IMR-90 (cell line): ENCODE data around the gene ANTXR1. TPM values are rescaled to one million over a fixed set of nuclear protein-coding genes. Genes with fewer than 3 reads are reported as not detected.

Experiments used
- ATAC-seq: fragments of 200-7000 bp; cut with Tn5 transposase; 2 replicates; pipeline ENCODE4 v1.9.1; 2020; ENCODE audit warnings: low read depth, mild to moderate bottlenecking, moderate library complexity
- BruUV-seq: library from RNA; stranded (reverse); fragments of 400-500 nt; replicated peaks from 2 replicates; lab custom pipeline; 2021; lab: Mats Ljungman, UMichigan
- CTCF ChIA-PET: fragments of 300-600 bp; formaldehyde crosslinking; extraction: SDS; loops from one replicate; lab custom pipeline; 2021; ENCODE audit warnings: antibody characterized with exemption; lab: Yijun Ruan, JAX
- POLR2A ChIA-PET: fragments of 300-600 bp; sonication (Branson Sonifier 250); formaldehyde crosslinking; loops from one replicate; lab custom pipeline; 2022; ENCODE audit warnings: antibody characterized with exemption; ENCODE audit not compliant: unreplicated experiment; lab: Charles Lee
- DNase-seq: peaks from one replicate; pipeline ENCODE4 v3.0.0; 2013
- H2AFZ ChIP-seq: replicated peaks from 2 replicates; pipeline ENCODE3; 2013; ENCODE audit warnings: low read length, mild to moderate bottlenecking; ENCODE audit not compliant: poor library complexity
- H2AK5ac ChIP-seq: 2 replicates; pipeline ENCODE4 v1.6.1; 2013; ENCODE audit warnings: low read depth, low read length, inconsistent platforms
- H2AK9ac ChIP-seq: replicated peaks from 2 replicates; pipeline ENCODE3; 2013; ENCODE audit warnings: mild to moderate bottlenecking, low read depth, low read length, moderate library complexity; ENCODE audit not compliant: poor library complexity
- H2BK120ac ChIP-seq: 2 replicates; pipeline ENCODE4 v1.6.1; 2013; ENCODE audit warnings: low read depth, low read length, inconsistent platforms
- H2BK15ac ChIP-seq: 3 replicates; pipeline ENCODE4 v1.6.1; 2013; ENCODE audit warnings: low read depth, low read length, inconsistent platforms
- H2BK20ac ChIP-seq: 2 replicates; pipeline ENCODE4 v1.6.1; 2013; ENCODE audit warnings: low read depth, mild to moderate bottlenecking, inconsistent platforms, low read length, moderate library complexity
- H2BK5ac ChIP-seq: 2 replicates; pipeline ENCODE4 v1.6.1; 2013; ENCODE audit warnings: mild to moderate bottlenecking, low read depth, low read length, inconsistent platforms; ENCODE audit not compliant: poor library complexity, severe bottlenecking
- H3K14ac ChIP-seq: replicated peaks from 2 replicates; pipeline ENCODE4 v1.6.1; 2013; ENCODE audit warnings: low read depth, low read length, inconsistent platforms
- H3K18ac ChIP-seq: 2 replicates; pipeline ENCODE4 v1.6.1; 2013; ENCODE audit warnings: low read depth, low read length, control low read depth
- H3K23ac ChIP-seq: 2 replicates; pipeline ENCODE4 v1.6.1; 2013; ENCODE audit warnings: low read depth, low read length, inconsistent platforms
- H3K27ac ChIP-seq: 2 replicates; pipeline ENCODE4 v1.5.1; 2013; ENCODE audit warnings: mild to moderate bottlenecking, control low read depth, low read length; ENCODE audit not compliant: insufficient read depth
- H3K27me3 ChIP-seq: 2 replicates; pipeline ENCODE4 v1.6.1; 2013; ENCODE audit warnings: low read length; ENCODE audit not compliant: control insufficient read depth, insufficient read depth
- H3K36me3 ChIP-seq: 2 replicates; pipeline ENCODE4 v1.6.1; 2013; ENCODE audit warnings: low read length, mixed read lengths; ENCODE audit not compliant: control insufficient read depth, insufficient read depth
- H3K4ac ChIP-seq: 2 replicates; pipeline ENCODE4 v1.6.1; 2013; ENCODE audit warnings: low read depth, low read length, inconsistent platforms
- H3K4me1 ChIP-seq: 2 replicates; pipeline ENCODE4 v1.6.1; 2013; ENCODE audit warnings: low read length, mixed read lengths; ENCODE audit not compliant: control insufficient read depth, insufficient read depth
- H3K4me2 ChIP-seq: 2 replicates; pipeline ENCODE4 v1.6.1; 2013; ENCODE audit warnings: low read depth, mild to moderate bottlenecking, control low read depth, low read length, moderate library complexity
- H3K4me3 ChIP-seq: 2 replicates; pipeline ENCODE4 v1.5.1; 2013; ENCODE audit warnings: low read depth, mild to moderate bottlenecking, control low read depth, low read length, moderate library complexity; ENCODE audit not compliant: insufficient read depth
- H3K56ac ChIP-seq: 2 replicates; pipeline ENCODE4 v1.6.1; 2013; ENCODE audit warnings: low read length, inconsistent platforms; ENCODE audit not compliant: insufficient read depth; ENCODE audit errors: extremely low read depth
- H3K79me1 ChIP-seq, 2 experiments: 2 replicates each; pipeline ENCODE4 v1.6.1; 2013; ENCODE audit warnings: low read length in 2 of 2, inconsistent platforms in 1 of 2, low read depth in 1 of 2
- H3K9ac ChIP-seq: 2 replicates; pipeline ENCODE4 v1.6.1; 2013; ENCODE audit warnings: low read depth, low read length, control low read depth
- H3K9me1 ChIP-seq: 2 replicates; pipeline ENCODE4 v1.6.1; 2013; ENCODE audit warnings: low read length, inconsistent platforms; ENCODE audit not compliant: insufficient read depth
- H3K9me3 ChIP-seq: 2 replicates; pipeline ENCODE4 v1.6.1; 2013; ENCODE audit warnings: low read length; ENCODE audit not compliant: control insufficient read depth, insufficient read depth
- H4K20me1 ChIP-seq: 2 replicates; pipeline ENCODE4 v1.6.1; 2013; ENCODE audit warnings: low read length, inconsistent platforms; ENCODE audit not compliant: insufficient read depth
- H4K5ac ChIP-seq: 2 replicates; pipeline ENCODE4 v1.6.1; 2013; ENCODE audit warnings: mild to moderate bottlenecking, low read depth, low read length, control low read depth
- H4K8ac ChIP-seq, 2 experiments: 2 replicates each; pipeline ENCODE4 v1.6.1; 2013; ENCODE audit warnings: low read depth in 2 of 2, low read length in 2 of 2, control low read depth in 1 of 2, inconsistent platforms in 1 of 2
- H4K91ac ChIP-seq: 2 replicates; pipeline ENCODE4 v1.6.1; 2013; ENCODE audit warnings: low read depth, low read length, inconsistent platforms; ENCODE audit not compliant: insufficient read depth
- BHLHE40 ChIP-seq: fragments of 150-350 bp; IDR thresholded peaks from 2 replicates; pipeline ENCODE4 v1.6.1; 2016; ENCODE audit warnings: mild to moderate bottlenecking, low read depth, low read length
- CEBPB ChIP-seq: IDR thresholded peaks from 2 replicates; pipeline ENCODE4 v1.6.1; 2012; ENCODE audit warnings: low read depth, low read length, improper control_type of control experiment
- CHD1 ChIP-seq: IDR thresholded peaks from 2 replicates; pipeline ENCODE4 v1.6.1; 2012; ENCODE audit warnings: low read depth, low read length, improper control_type of control experiment
- FOS ChIP-seq: fragments of 150-350 bp; IDR thresholded peaks from 2 replicates; pipeline ENCODE4 v1.6.1; 2016; ENCODE audit warnings: low read depth, low read length
- MAFK ChIP-seq: IDR thresholded peaks from 2 replicates; pipeline ENCODE4 v1.6.1; 2012; ENCODE audit warnings: low read depth, low read length, improper control_type of control experiment
- MAZ ChIP-seq: IDR thresholded peaks from 2 replicates; pipeline ENCODE4 v1.6.1; 2012; ENCODE audit warnings: low read depth, mild to moderate bottlenecking, low read length, improper control_type of control experiment, moderate library complexity, borderline replicate concordance
- MXI1 ChIP-seq: IDR thresholded peaks from 2 replicates; pipeline ENCODE4 v1.6.1; 2012; ENCODE audit warnings: low read depth, mild to moderate bottlenecking, low read length, moderate library complexity, borderline replicate concordance
- NFE2L2 ChIP-seq: fragments of 150-350 bp; IDR thresholded peaks from 2 replicates; pipeline ENCODE4 v1.6.1; 2016; ENCODE audit warnings: low read depth, mild to moderate bottlenecking, low read length
- POLR2A ChIP-seq: IDR thresholded peaks from 2 replicates; pipeline ENCODE4 v1.6.1; 2012; ENCODE audit warnings: mild to moderate bottlenecking, low read depth, low read length
- RAD21 ChIP-seq: IDR thresholded peaks from 2 replicates; pipeline ENCODE4 v1.6.1; 2012; ENCODE audit warnings: low read length, improper control_type of control experiment
- RCOR1 ChIP-seq: IDR thresholded peaks from 2 replicates; pipeline ENCODE4 v1.6.1; 2012; ENCODE audit warnings: mild to moderate bottlenecking, low read length, improper control_type of control experiment; ENCODE audit not compliant: insufficient replicate concordance
- RFX5 ChIP-seq: IDR thresholded peaks from 2 replicates; pipeline ENCODE4 v1.8.0; 2012; ENCODE audit warnings: low read depth, mild to moderate bottlenecking, low read length, moderate library complexity
- SMC3 ChIP-seq: fragments of 150-350 bp; IDR thresholded peaks from 2 replicates; pipeline ENCODE4 v1.6.1; 2016; ENCODE audit warnings: low read depth, mild to moderate bottlenecking, antibody characterized with exemption, low read length, moderate library complexity
- WGBS, 2 experiments: methylation state at CpG; one replicate each; pipeline versions ENCODE4 v1.1.5 to v1.1.7; 2013; ENCODE audit warnings: missing lambda C conversion rate in 2 of 2; ENCODE audit not compliant: insufficient read length in 1 of 2; ENCODE audit errors: extremely low coverage in 2 of 2; 5-methylcytosine and 5-hydroxymethylcytosine counted together
- dilution Hi-C: fragments of 300-500 bp; cut with HindIII; formaldehyde crosslinking; loops from one replicate; pipeline ENCODE4 v1.14.3; 2018; ENCODE audit warnings: low sequenced_read_pairs; ENCODE audit not compliant: unreplicated experiment
- in situ Hi-C: fragments of 300-500 bp; cut with MboI; formaldehyde crosslinking; loops from 3 replicates; pipeline ENCODE4 v1.14.3; 2019; ENCODE audit warnings: low sequenced_read_pairs, inconsistent platforms, mixed read lengths
- intact Hi-C: fragments of 100-400 bp; cut with micrococcal nuclease; formaldehyde crosslinking; loops from 2 replicates; pipeline ENCODE4 v1.10.0; 2022
- polyA plus RNA-seq, 3 experiments: library from polyadenylated mRNA; depleted of rRNA; stranded (reverse); fragments of >200 nt; gene quantifications; 2 replicates each; pipeline ENCODE4 v1.2.3, GENCODE V29; 2012; ENCODE audit warnings: low replicate concordance in 1 of 3
- total RNA-seq: library from RNA; depleted of rRNA; stranded (reverse); fragments of >200 nt; gene quantifications from 2 replicates; pipeline ENCODE4 v1.2.3, GENCODE V29; 2012
- TF ChIP-seq, protein P1 (sequence below): conservative IDR thresholded peaks from 2 replicates; pipeline ENCODE4 v1.5.1; 2012; ENCODE audit warnings: mild to moderate bottlenecking, low read depth, low read length, improper control_type of control experiment
- TF ChIP-seq, protein P2 (sequence below): fragments of 150-350 bp; IDR thresholded peaks from 2 replicates; pipeline ENCODE4 v1.6.1; 2017; ENCODE audit warnings: mild to moderate bottlenecking, antibody characterized with exemption, low read length, low read depth
- TF ChIP-seq, protein P3 (sequence below): fragments of 150-350 bp; IDR thresholded peaks from 2 replicates; pipeline ENCODE4 v1.6.1; 2016; ENCODE audit warnings: low read depth, mild to moderate bottlenecking, low read length, moderate library complexity, borderline replicate concordance

The ANTXR1 gene
- total and polyA plus RNA-seq, 2 of the 4 experiments (the other 2 are of a cell fraction): 27.2 to 36.9 TPM

DNA sequence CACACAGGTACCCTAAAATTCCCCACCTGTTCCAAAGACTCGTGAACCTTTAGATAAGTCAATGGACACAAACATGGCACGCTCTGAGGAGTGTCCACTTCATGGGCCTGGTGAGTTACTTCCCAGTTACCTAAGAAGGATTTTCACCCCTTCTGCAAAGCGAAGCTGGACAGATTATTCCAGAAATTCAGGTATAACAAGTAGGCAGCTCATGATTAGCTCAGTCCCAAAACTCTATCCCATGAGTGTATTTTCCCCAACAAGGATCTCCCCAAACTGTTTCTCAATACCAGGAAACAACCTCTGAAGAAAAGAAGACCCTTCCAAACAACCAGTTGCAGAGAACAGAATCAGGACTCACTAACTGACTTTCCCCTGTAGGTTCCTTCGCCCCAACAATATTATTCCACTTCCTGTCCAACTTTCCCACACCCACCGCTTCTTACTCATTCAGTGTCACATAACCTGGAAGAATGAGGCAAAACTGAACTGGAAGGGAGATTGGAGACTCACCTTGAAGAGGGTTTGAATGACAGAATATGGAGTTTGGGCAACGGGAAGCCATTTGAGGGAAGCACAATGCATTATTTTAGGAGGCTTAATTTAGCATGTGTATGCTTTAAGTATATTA, 120.1 kb downstream of the ANTXR1 start:
- H3K27ac ChIP-seq: no peak overlapping the region
- no peak overlapping the region for H3K23ac ChIP-seq
- H2BK20ac ChIP-seq: no peak overlapping the region
- H2BK15ac ChIP-seq: no peak overlapping the region
- no peak overlapping the region for H2AK5ac ChIP-seq
- H2AK9ac ChIP-seq: no peak overlapping the region
- peaks cover 4 to 22% of the 10 kb centered on the region in 2 experiments; a peak in 3 of 4 replicates for H3K79me1 ChIP-seq
- ATAC-seq: no peak
- no peak overlapping the region for H3K4me2 ChIP-seq
- no peaks in the 10 kb centered on the region for H4K20me1 ChIP-seq
- no peak overlapping the region for H2BK5ac ChIP-seq
- H3K36me3 ChIP-seq: peaks cover 35% of the 10 kb centered on the region
- H3K27me3 ChIP-seq: no peaks in the 10 kb centered on the region
- intact Hi-C loops (no loop called here), dilution Hi-C loops (no loop called here), in situ Hi-C loops (no loop called here)
- peaks cover 4% of the 10 kb centered on the region for H3K9me1 ChIP-seq
- peak; percentile 26 for DNase-seq
- no peak overlapping the region for H2AFZ ChIP-seq
- H3K14ac ChIP-seq: no peak overlapping the region
- H3K9ac ChIP-seq: no peak overlapping the region
- WGBS, 2 experiments: 83% methylated on average over 1 of the region's 6 CpGs; no CpG with 5 or more reads in 1 of the 2 experiments
- no peak overlapping the region for H3K4ac ChIP-seq
- H2BK120ac ChIP-seq: no peak overlapping the region
- no peak overlapping the region for H4K5ac ChIP-seq
- no peak overlapping the region for H4K8ac ChIP-seq
- H4K91ac ChIP-seq: no peak overlapping the region
- POLR2A ChIA-PET: no interaction called here
- no peak overlapping the region for H3K18ac ChIP-seq
- H3K4me3 ChIP-seq: no peak overlapping the region
- TF ChIP-seq, protein P1, sequence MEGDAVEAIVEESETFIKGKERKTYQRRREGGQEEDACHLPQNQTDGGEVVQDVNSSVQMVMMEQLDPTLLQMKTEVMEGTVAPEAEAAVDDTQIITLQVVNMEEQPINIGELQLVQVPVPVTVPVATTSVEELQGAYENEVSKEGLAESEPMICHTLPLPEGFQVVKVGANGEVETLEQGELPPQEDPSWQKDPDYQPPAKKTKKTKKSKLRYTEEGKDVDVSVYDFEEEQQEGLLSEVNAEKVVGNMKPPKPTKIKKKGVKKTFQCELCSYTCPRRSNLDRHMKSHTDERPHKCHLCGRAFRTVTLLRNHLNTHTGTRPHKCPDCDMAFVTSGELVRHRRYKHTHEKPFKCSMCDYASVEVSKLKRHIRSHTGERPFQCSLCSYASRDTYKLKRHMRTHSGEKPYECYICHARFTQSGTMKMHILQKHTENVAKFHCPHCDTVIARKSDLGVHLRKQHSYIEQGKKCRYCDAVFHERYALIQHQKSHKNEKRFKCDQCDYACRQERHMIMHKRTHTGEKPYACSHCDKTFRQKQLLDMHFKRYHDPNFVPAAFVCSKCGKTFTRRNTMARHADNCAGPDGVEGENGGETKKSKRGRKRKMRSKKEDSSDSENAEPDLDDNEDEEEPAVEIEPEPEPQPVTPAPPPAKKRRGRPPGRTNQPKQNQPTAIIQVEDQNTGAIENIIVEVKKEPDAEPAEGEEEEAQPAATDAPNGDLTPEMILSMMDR: no peak
- TF ChIP-seq MAFK: no peak
- no peak for TF ChIP-seq MAZ
- TF ChIP-seq, protein P2, sequence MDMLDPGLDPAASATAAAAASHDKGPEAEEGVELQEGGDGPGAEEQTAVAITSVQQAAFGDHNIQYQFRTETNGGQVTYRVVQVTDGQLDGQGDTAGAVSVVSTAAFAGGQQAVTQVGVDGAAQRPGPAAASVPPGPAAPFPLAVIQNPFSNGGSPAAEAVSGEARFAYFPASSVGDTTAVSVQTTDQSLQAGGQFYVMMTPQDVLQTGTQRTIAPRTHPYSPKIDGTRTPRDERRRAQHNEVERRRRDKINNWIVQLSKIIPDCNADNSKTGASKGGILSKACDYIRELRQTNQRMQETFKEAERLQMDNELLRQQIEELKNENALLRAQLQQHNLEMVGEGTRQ: no peak
- no peak for TF ChIP-seq CHD1
- TF ChIP-seq RFX5: no peak
- TF ChIP-seq RAD21: no peak
- TF ChIP-seq MXI1: no peak
- TF ChIP-seq, protein P3, sequence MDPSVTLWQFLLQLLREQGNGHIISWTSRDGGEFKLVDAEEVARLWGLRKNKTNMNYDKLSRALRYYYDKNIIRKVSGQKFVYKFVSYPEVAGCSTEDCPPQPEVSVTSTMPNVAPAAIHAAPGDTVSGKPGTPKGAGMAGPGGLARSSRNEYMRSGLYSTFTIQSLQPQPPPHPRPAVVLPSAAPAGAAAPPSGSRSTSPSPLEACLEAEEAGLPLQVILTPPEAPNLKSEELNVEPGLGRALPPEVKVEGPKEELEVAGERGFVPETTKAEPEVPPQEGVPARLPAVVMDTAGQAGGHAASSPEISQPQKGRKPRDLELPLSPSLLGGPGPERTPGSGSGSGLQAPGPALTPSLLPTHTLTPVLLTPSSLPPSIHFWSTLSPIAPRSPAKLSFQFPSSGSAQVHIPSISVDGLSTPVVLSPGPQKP: no peak
- TF ChIP-seq RCOR1: no peak
- TF ChIP-seq CEBPB: no peak
- no peak for TF ChIP-seq NFE2L2
- TF ChIP-seq POLR2A: no peak
- no peak for TF ChIP-seq BHLHE40
- TF ChIP-seq SMC3: no peak
- TF ChIP-seq FOS: no peak
- CTCF ChIA-PET: no interaction called here
- H3K56ac ChIP-seq: no peak overlapping the region
- no TSS peak for BruUV-seq
- peaks cover 2% of the 10 kb centered on the region; the same call in 1 of the 2 replicates for H3K4me1 ChIP-seq
- no peaks in the 10 kb centered on the region for H3K9me3 ChIP-seq
